ENCODE data around the gene RBM12. TPM values are rescaled to one million over a fixed set of nuclear protein-coding genes. Genes with fewer than 3 reads are reported as not detected.
A peak's percentile ranks its signal among the peaks of the same experiment; 100 is the strongest.

Gene RBM12
- total RNA-seq, 1 experiment from 2014 or later = 64.1 TPM

GRCh38 chr20:35680452-35681183 lies 15.9 kb upstream of the RBM12 start:
- Histone ChIP-seq H3K27me3 (replicated peaks) (no peaks in the 10 kb centered on the region), H3K4me1 (replicated peaks) (no peaks in the 10 kb centered on the region), H3K36me3 (peaks cover 11% of the 10 kb centered on the region; the same call in 1 of the 2 replicates), H3K27ac (no peak overlapping the region), H3K4me3 (no peak overlapping the region), H3K9me3 (replicated peaks) (no peaks in the 10 kb centered on the region)
- DNase-seq (ENCODE audit: low read depth in 1 of 2, low spot score in 2 of 2) = no peak

- no peak overlapping the region for H3K27ac ChIP-seq
- H3K27me3 ChIP-seq (replicated peaks) = no peaks in the 10 kb centered on the region
- H3K9me3 ChIP-seq (replicated peaks) = no peaks in the 10 kb centered on the region
- H3K4me3 ChIP-seq = no peak overlapping the region
- no peaks in the 10 kb centered on the region for H3K4me1 ChIP-seq (replicated peaks)
- DNase-seq (ENCODE audit: low read depth in 1 of 2, low spot score in 2 of 2) = no peak
- peaks cover 42% of the 10 kb centered on the region for H3K36me3 ChIP-seq
Observed at GRCh38 chr20:35674921-35675320, 10.2 kb upstream of the RBM12 start.

GRCh38 chr20:35673884-35674283 lies 9.2 kb upstream of the RBM12 start:
- H3K4me3 ChIP-seq = no peak overlapping the region
- no peak overlapping the region for H3K27ac ChIP-seq
- H3K4me1 ChIP-seq (replicated peaks) = no peaks in the 10 kb centered on the region
- no peak for DNase-seq (ENCODE audit: low read depth in 1 of 2, low spot score in 2 of 2)
- no peaks in the 10 kb centered on the region for H3K27me3 ChIP-seq (replicated peaks)
- H3K36me3 ChIP-seq = peaks cover 49% of the 10 kb centered on the region
- H3K9me3 ChIP-seq (replicated peaks) = no peaks in the 10 kb centered on the region

GRCh38 chr20:35669681-35670080 lies 5.0 kb upstream of the RBM12 start:
- no peak overlapping the region for H3K27ac ChIP-seq
- no peak for DNase-seq (ENCODE audit: low read depth in 1 of 2, low spot score in 2 of 2)
- no peaks in the 10 kb centered on the region for H3K27me3 ChIP-seq (replicated peaks)
- H3K9me3 ChIP-seq (replicated peaks) = no peaks in the 10 kb centered on the region
- H3K4me1 ChIP-seq (replicated peaks) = peaks cover 4% of the 10 kb centered on the region
- H3K4me3 ChIP-seq = no peak overlapping the region
- H3K36me3 ChIP-seq = peaks cover 50% of the 10 kb centered on the region

- no peak overlapping the region for H3K27ac ChIP-seq
- peaks cover 4% of the 10 kb centered on the region for H3K4me1 ChIP-seq (replicated peaks)
- H3K27me3 ChIP-seq (replicated peaks) = no peaks in the 10 kb centered on the region
- H3K4me3 ChIP-seq = no peak overlapping the region
- DNase-seq (ENCODE audit: low read depth in 1 of 2, low spot score in 2 of 2) = no peak
- H3K36me3 ChIP-seq = peaks cover 50% of the 10 kb centered on the region
- no peaks in the 10 kb centered on the region for H3K9me3 ChIP-seq (replicated peaks)
Observed at GRCh38 chr20:35669221-35669620, 4.5 kb upstream of the RBM12 start.

GRCh38 chr20:35665949-35666288 lies 1.2 kb upstream of the RBM12 start:
- DNase-seq (ENCODE audit: low read depth in 1 of 2, low spot score in 2 of 2) = no peak
- Histone ChIP-seq H3K27me3 (replicated peaks) (no peaks in the 10 kb centered on the region), H3K36me3 (peaks cover 32% of the 10 kb centered on the region), H3K4me1 (replicated peaks) (peaks cover 23% of the 10 kb centered on the region), H3K27ac (no peak overlapping the region), H3K4me3 (no peak overlapping the region), H3K9me3 (replicated peaks) (no peaks in the 10 kb centered on the region)

- peak overlapping the region; percentile 90 for H3K27ac ChIP-seq
- no peaks in the 10 kb centered on the region for H3K27me3 ChIP-seq (replicated peaks)
- peak overlapping the region; percentile 73 for H3K4me3 ChIP-seq
- peaks cover 16% of the 10 kb centered on the region for H3K36me3 ChIP-seq
- peaks cover 29% of the 10 kb centered on the region for H3K4me1 ChIP-seq (replicated peaks)
- H3K9me3 ChIP-seq (replicated peaks) = no peaks in the 10 kb centered on the region
- DNase-seq (ENCODE audit: low read depth in 1 of 2, low spot score in 2 of 2) = no peak
Observed at GRCh38 chr20:35663516-35664465, 909 bp downstream of the RBM12 start.

GRCh38 chr20:35662551-35662950 lies 2.1 kb downstream of the RBM12 start:
- DNase-seq (ENCODE audit: low read depth in 1 of 2, low spot score in 2 of 2) = no peak
- Histone ChIP-seq H3K4me3 (peak overlapping the region; percentile 73; the same call in 1 of the 2 replicates), H3K36me3 (peaks cover 22% of the 10 kb centered on the region; the same call in 1 of the 2 replicates), H3K27ac (no peak overlapping the region), H3K9me3 (replicated peaks) (no peaks in the 10 kb centered on the region), H3K27me3 (replicated peaks) (no peaks in the 10 kb centered on the region), H3K4me1 (replicated peaks) (peaks cover 29% of the 10 kb centered on the region)

DNA sequence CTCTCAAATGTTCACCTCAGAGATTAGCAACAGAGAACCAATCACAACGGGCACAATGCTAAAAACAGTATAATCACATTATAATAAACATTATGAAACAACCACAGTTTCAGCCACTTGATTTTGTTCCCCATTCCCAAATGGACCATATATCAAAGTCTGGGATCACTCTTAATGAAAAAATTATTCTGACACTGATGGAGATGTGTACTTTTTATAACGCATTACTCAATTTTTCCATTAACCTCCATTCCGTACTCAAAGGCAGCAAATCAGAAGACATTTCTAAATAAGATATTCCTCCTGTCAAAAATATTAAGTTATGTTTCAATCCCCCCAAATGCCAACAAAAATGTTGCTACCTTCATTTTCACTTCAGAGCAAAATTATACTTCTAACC lies 2.8 kb downstream of the RBM12 start:
- Histone ChIP-seq H3K27ac (no peak overlapping the region), H3K4me3 (no peak overlapping the region), H3K9me3 (replicated peaks) (no peaks in the 10 kb centered on the region), H3K36me3 (peaks cover 27% of the 10 kb centered on the region; the same call in 1 of the 2 replicates), H3K27me3 (replicated peaks) (no peaks in the 10 kb centered on the region), H3K4me1 (replicated peaks) (peaks cover 29% of the 10 kb centered on the region)
- no peak for DNase-seq (ENCODE audit: low read depth in 1 of 2, low spot score in 2 of 2)

- Histone ChIP-seq H3K36me3 (peaks cover 36% of the 10 kb centered on the region), H3K27me3 (replicated peaks) (no peaks in the 10 kb centered on the region), H3K9me3 (replicated peaks) (no peaks in the 10 kb centered on the region), H3K4me3 (no peak overlapping the region), H3K27ac (peak overlapping the region; percentile 13; the same call in 1 of the 2 replicates), H3K4me1 (replicated peaks) (peaks cover 29% of the 10 kb centered on the region)
- no peak for DNase-seq (ENCODE audit: low read depth in 1 of 2, low spot score in 2 of 2)
Observed at GRCh38 chr20:35661053-35661452, 3.6 kb downstream of the RBM12 start.

- H3K36me3 ChIP-seq = peaks cover 43% of the 10 kb centered on the region
- no peak overlapping the region for H3K4me3 ChIP-seq
- H3K27ac ChIP-seq = peak overlapping the region; percentile 13; the same call in 1 of the 2 replicates
Observed at GRCh38 chr20:35660122-35660937, 4.4 kb downstream of the RBM12 start.

DNA sequence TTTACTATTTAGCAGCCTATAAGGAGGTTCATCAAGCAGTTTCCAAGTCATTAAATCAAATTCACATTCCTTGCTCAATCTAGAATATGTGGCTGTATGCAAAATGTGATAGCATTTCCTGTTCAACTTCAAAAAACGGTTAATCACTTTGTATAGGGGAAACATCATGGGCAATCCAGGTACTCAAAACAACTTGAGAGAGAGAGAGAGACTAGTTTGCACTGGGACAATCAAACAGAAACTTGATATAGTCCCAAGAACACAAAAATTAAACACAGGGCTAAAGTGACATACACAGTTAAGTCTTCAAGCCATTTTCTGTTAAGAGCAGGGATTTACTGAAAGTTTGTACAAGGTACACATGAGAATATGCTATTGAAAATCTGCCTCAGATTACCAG lies 7.4 kb downstream of the RBM12 start:
- no peak overlapping the region for H3K4me3 ChIP-seq
- no peaks in the 10 kb centered on the region for H3K9me3 ChIP-seq (replicated peaks)
- peaks cover 62% of the 10 kb centered on the region for H3K36me3 ChIP-seq
- H3K27me3 ChIP-seq (replicated peaks) = no peaks in the 10 kb centered on the region
- DNase-seq (ENCODE audit: low read depth in 1 of 2, low spot score in 2 of 2) = no peak
- H3K4me1 ChIP-seq (replicated peaks) = peaks cover 19% of the 10 kb centered on the region
- H3K27ac ChIP-seq = no peak overlapping the region

More at GRCh38 chr20:35660122-35660937, 4.4 kb downstream of the RBM12 start:
- H3K9me3 ChIP-seq (replicated peaks) = no peaks in the 10 kb centered on the region
- H3K27me3 ChIP-seq (replicated peaks) = no peaks in the 10 kb centered on the region
- no peak for DNase-seq (ENCODE audit: low read depth in 1 of 2, low spot score in 2 of 2)
- peaks cover 29% of the 10 kb centered on the region for H3K4me1 ChIP-seq (replicated peaks)

GRCh38 chr20:35654415-35654814 lies 10.3 kb downstream of the RBM12 start:
- Histone ChIP-seq H3K27me3 (replicated peaks) (no peaks in the 10 kb centered on the region), H3K4me1 (replicated peaks) (no peaks in the 10 kb centered on the region), H3K27ac (no peak overlapping the region), H3K9me3 (replicated peaks) (no peaks in the 10 kb centered on the region), H3K4me3 (no peak overlapping the region), H3K36me3 (peaks cover 79% of the 10 kb centered on the region)
- no peak for DNase-seq (ENCODE audit: low read depth in 1 of 2, low spot score in 2 of 2)

Measured in SJSA1 (cell line).